ENCODE measurements around the gene INTS12.

The INTS12 gene

GRCh38 chr4:105714071-105714521 lies 5.6 kb upstream of the INTS12 start:
- ATAC-seq: no peak
- TF ChIP-seq CREB5 (CRISPR knock-in tag; IDR thresholded peaks at IDR 0.05; ENCODE audit: low read depth): no peak
- peak; percentile 67 for TF ChIP-seq ISL1 (CRISPR knock-in tag; IDR thresholded peaks at IDR 0.05)

- no peak for TF ChIP-seq SNAI2 (CRISPR knock-in tag; IDR thresholded peaks at IDR 0.05)
- 0 out of 2 replicates have a peak, but pooled peaks have one; percentile 28 for TF ChIP-seq TOX (CRISPR knock-in tag; IDR thresholded peaks at IDR 0.05; ENCODE audit: borderline replicate concordance)
- TF ChIP-seq TSHZ2 (CRISPR knock-in tag; IDR thresholded peaks at IDR 0.05): no peak
- ATAC-seq: peak; percentile 36
Observed at GRCh38 chr4:105712766-105713165, 4.3 kb upstream of the INTS12 start.

GRCh38 chr4:105710678-105711077 lies 2.2 kb upstream of the INTS12 start:
- TF ChIP-seq ISL1 (CRISPR knock-in tag; IDR thresholded peaks at IDR 0.05): 0 out of 2 replicates have a peak, but pooled peaks have one; percentile 5
- TF ChIP-seq TCF4 (CRISPR knock-in tag; IDR thresholded peaks at IDR 0.05; ENCODE audit: borderline replicate concordance): no peak
- ATAC-seq: peak; percentile 33

- TF ChIP-seq TCF4 (CRISPR knock-in tag; IDR thresholded peaks at IDR 0.05; ENCODE audit: borderline replicate concordance): no peak
- no peak for TF ChIP-seq CSRNP3 (CRISPR knock-in tag; IDR thresholded peaks at IDR 0.05)
- no peak for TF ChIP-seq BACH2 (CRISPR knock-in tag; IDR thresholded peaks at IDR 0.05; ENCODE audit: borderline replicate concordance)
- no peak for TF ChIP-seq ZNF8 (CRISPR knock-in tag; IDR thresholded peaks at IDR 0.05)
- TF ChIP-seq TSHZ2 (CRISPR knock-in tag; IDR thresholded peaks at IDR 0.05): no peak
- TF ChIP-seq PPARA (CRISPR knock-in tag; IDR thresholded peaks at IDR 0.05; ENCODE audit: borderline replicate concordance): no peak
- TF ChIP-seq ZFP3 (CRISPR knock-in tag; IDR thresholded peaks at IDR 0.05): no peak
- TF ChIP-seq TOX (CRISPR knock-in tag; IDR thresholded peaks at IDR 0.05; ENCODE audit: borderline replicate concordance): no peak
- TF ChIP-seq GLIS3 (CRISPR knock-in tag; IDR thresholded peaks at IDR 0.05): no peak
- no peak for ATAC-seq
Observed at GRCh38 chr4:105710012-105710600, 1.6 kb upstream of the INTS12 start.

- TF ChIP-seq ZFP30 (CRISPR knock-in tag; IDR thresholded peaks at IDR 0.05): no peak
- TF ChIP-seq SNAI2 (CRISPR knock-in tag; IDR thresholded peaks at IDR 0.05): no peak
- TF ChIP-seq ARNTL (CRISPR knock-in tag; IDR thresholded peaks at IDR 0.05; ENCODE audit: borderline replicate concordance, low read depth): no peak
- peak; percentile 61 for ATAC-seq
Observed at GRCh38 chr4:105709081-105709450, 577 bp upstream of the INTS12 start.

- no peak for ATAC-seq
- TF ChIP-seq OSR1 (CRISPR knock-in tag; IDR thresholded peaks at IDR 0.05): no peak
- no peak for TF ChIP-seq ZC3H10 (CRISPR knock-in tag; IDR thresholded peaks at IDR 0.05)
- TF ChIP-seq PATZ1 (CRISPR knock-in tag; IDR thresholded peaks at IDR 0.05; ENCODE audit: borderline replicate concordance): no peak
- TF ChIP-seq BACH2 (CRISPR knock-in tag; IDR thresholded peaks at IDR 0.05; ENCODE audit: borderline replicate concordance): no peak
- no peak for TF ChIP-seq CSDC2 (CRISPR knock-in tag; IDR thresholded peaks at IDR 0.05)
- TF ChIP-seq TSHZ2 (CRISPR knock-in tag; IDR thresholded peaks at IDR 0.05): no peak
- TF ChIP-seq ZNF565 (CRISPR knock-in tag; conservative IDR thresholded peaks at IDR 0.05; ENCODE audit: low read depth): no peak
- TF ChIP-seq TCF4 (CRISPR knock-in tag; IDR thresholded peaks at IDR 0.05; ENCODE audit: borderline replicate concordance): no peak
- TF ChIP-seq SNAI2 (CRISPR knock-in tag; IDR thresholded peaks at IDR 0.05): no peak
Observed at GRCh38 chr4:105707782-105708180, 708 bp downstream of the INTS12 start.

Data from SK-N-SH treated with all-trans-retinoic acid at 6 μM for 48 hours (cell line).